ENCODE measurements around the gene TULP1. TPM values are rescaled to one million over a fixed set of nuclear protein-coding genes. Genes with fewer than 3 reads are reported as not detected.

The TULP1 gene
- total RNA-seq, 1 experiment from 2014 or later: not detected

DNA sequence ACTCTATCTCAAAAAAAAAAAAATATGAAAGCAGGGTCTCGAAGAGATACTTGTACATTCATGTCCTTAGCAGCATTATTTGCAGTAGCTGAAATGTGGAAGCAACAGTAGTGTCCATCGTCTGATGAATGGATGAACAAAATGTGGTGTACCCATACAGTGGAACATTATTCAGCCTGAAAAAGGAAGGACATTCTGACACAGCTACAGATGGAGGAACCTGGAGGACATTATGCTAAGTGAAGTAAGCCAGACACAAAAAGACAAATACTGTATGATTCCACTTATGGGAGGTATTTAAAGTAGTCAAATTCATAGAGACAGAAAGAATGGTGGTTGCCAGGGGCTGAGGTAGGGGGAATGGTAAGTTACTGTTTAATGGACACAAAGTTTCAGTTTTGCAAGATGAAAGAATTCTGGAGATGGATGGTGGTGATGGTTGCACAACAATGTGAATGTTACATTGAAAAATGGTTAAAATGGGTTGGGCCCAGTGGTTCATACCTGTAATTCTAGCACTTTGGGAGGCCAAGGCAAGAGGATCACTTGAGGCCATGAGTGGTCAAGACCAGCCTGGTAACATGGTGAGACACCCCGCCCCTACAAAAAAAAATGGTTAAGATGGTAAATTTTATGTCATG, 11.8 kb upstream of the TULP1 start:
- no peak overlapping the region for H4K8ac ChIP-seq (replicated peaks; ENCODE audit: insufficient read length, low read depth, low read length)
- H3K18ac ChIP-seq (ENCODE audit: insufficient read length, low read depth, low read length): no peak overlapping the region
- H2BK120ac ChIP-seq (ENCODE audit: low read depth, low read length, poor library complexity, severe bottlenecking): no peak overlapping the region
- H3K36me3 Mint-ChIP-seq (ENCODE audit: insufficient read depth in 1 of 3, low read depth in 3 of 3): no peaks in the 10 kb centered on the region; a peak in 1 of 7 replicates
- H3K4ac ChIP-seq (ENCODE audit: low read depth, low read length): no peak overlapping the region
- no peaks in the 10 kb centered on the region for H4K20me1 ChIP-seq (ENCODE audit: control insufficient read depth, insufficient read depth, insufficient read length)
- H3K23me2 ChIP-seq (ENCODE audit: insufficient read length, low read depth, low read length, poor library complexity, severe bottlenecking): no peaks in the 10 kb centered on the region
- H3K4me1 ChIP-seq (ENCODE audit: insufficient read depth, low read length): no peaks in the 10 kb centered on the region
- no peak overlapping the region for H3K27ac ChIP-seq (ENCODE audit: insufficient read length, low read depth, low read length)
- no peak overlapping the region for H4K5ac ChIP-seq (ENCODE audit: insufficient read length, low read depth, low read length)
- no peak overlapping the region for H3K4me2 ChIP-seq (ENCODE audit: insufficient read depth, insufficient read length, low read length)
- H2BK20ac ChIP-seq (ENCODE audit: low read depth, low read length, poor library complexity, severe bottlenecking): no peak overlapping the region
- no peak overlapping the region for H2BK12ac ChIP-seq (ENCODE audit: insufficient read length, low read depth, low read length)
- no peak overlapping the region for H3K27ac Mint-ChIP-seq
- H3K23ac ChIP-seq (ENCODE audit: insufficient read length, low read depth, low read length): no peak overlapping the region
- peak overlapping the region in 1 of 2 experiments; percentile 20; a peak in 1 of 5 replicates for H3K4me3 Mint-ChIP-seq
- no CpG with 5 or more reads among the region's 3 CpGs for WGBS (ENCODE audit: extremely low coverage, insufficient read length, low lambda C conversion rate)
- H3K4me1 Mint-ChIP-seq: peaks cover 11 to 17% of the 10 kb centered on the region in 2 experiments
- TF ChIP-seq, protein P1, sequence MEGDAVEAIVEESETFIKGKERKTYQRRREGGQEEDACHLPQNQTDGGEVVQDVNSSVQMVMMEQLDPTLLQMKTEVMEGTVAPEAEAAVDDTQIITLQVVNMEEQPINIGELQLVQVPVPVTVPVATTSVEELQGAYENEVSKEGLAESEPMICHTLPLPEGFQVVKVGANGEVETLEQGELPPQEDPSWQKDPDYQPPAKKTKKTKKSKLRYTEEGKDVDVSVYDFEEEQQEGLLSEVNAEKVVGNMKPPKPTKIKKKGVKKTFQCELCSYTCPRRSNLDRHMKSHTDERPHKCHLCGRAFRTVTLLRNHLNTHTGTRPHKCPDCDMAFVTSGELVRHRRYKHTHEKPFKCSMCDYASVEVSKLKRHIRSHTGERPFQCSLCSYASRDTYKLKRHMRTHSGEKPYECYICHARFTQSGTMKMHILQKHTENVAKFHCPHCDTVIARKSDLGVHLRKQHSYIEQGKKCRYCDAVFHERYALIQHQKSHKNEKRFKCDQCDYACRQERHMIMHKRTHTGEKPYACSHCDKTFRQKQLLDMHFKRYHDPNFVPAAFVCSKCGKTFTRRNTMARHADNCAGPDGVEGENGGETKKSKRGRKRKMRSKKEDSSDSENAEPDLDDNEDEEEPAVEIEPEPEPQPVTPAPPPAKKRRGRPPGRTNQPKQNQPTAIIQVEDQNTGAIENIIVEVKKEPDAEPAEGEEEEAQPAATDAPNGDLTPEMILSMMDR (conservative IDR thresholded peaks at IDR 0.05): no peak
- no peak for DNase-seq
- no peaks in the 10 kb centered on the region for H3K27me3 ChIP-seq (ENCODE audit: insufficient read depth, low read length)
- H3K56ac ChIP-seq (ENCODE audit: insufficient read length, low read depth, low read length): no peak overlapping the region
- no peak overlapping the region for H3K14ac ChIP-seq (ENCODE audit: insufficient read depth, low read length)
- H3K27me3 Mint-ChIP-seq (ENCODE audit: low read depth): peaks cover 6% of the 10 kb centered on the region
- no peak overlapping the region for H2BK15ac ChIP-seq (ENCODE audit: low read depth, low read length)
- H4K91ac ChIP-seq (ENCODE audit: insufficient read length, low read depth, low read length): no peak overlapping the region
- no peaks in the 10 kb centered on the region for H3K9me3 ChIP-seq (ENCODE audit: control insufficient read depth, low read depth, low read length)
- H3K9me3 Mint-ChIP-seq: no peaks in the 10 kb centered on the region; a peak in 1 of 5 replicates
- no peak overlapping the region for H3K9ac ChIP-seq (ENCODE audit: extremely low read depth, insufficient read length, low read length)
- no peak overlapping the region for H3T11ph ChIP-seq (ENCODE audit: low read length)
- H3K79me2 ChIP-seq (ENCODE audit: insufficient read depth, low read length): no peaks in the 10 kb centered on the region
- no peak overlapping the region for H2AK5ac ChIP-seq (ENCODE audit: insufficient read length, low read length)
- H2BK5ac ChIP-seq (ENCODE audit: insufficient read length, low read length): no peak overlapping the region
- H2AFZ ChIP-seq (ENCODE audit: low read length): no peak overlapping the region
- no peaks in the 10 kb centered on the region for H3K79me1 ChIP-seq (ENCODE audit: insufficient read depth, low read depth, low read length, poor library complexity, severe bottlenecking)
